H1 (cell line): ENCODE data around the gene VWA1. TPM values are rescaled to one million over a fixed set of nuclear protein-coding genes. Genes with fewer than 3 reads are reported as not detected.

Experiments used
- CTCF ChIA-PET: fragments of 300-600 bp; sonication (Branson Sonifier 250); formaldehyde crosslinking; loops from one replicate; lab custom pipeline; 2021; ENCODE audit not compliant: partially characterized antibody; lab: Charles Lee
- POLR2A ChIA-PET: fragments of 300-600 bp; sonication (Branson Sonifier 250); formaldehyde crosslinking; loops from one replicate; lab custom pipeline; 2021; ENCODE audit warnings: inconsistent platforms; ENCODE audit not compliant: partially characterized antibody; lab: Charles Lee
- DNase-seq, 2 experiments: peaks; one replicate each; pipeline versions ENCODE4 v3.0.0 to v3.0.0-alpha.2; 2010 to 2022; ENCODE audit warnings: low spot score in 2 of 2, low read depth in 1 of 2, mixed read lengths in 1 of 2
- FAIRE-seq: peaks from 2 replicates; lab custom pipeline; 2011; peaks lifted over from hg19 to GRCh38; lab: Jason Lieb, UNC
- H2AFZ ChIP-seq: 2 replicates; pipeline ENCODE4 v1.8.1; 2012; ENCODE audit warnings: low read length, inconsistent platforms
- H2AK5ac ChIP-seq: 2 replicates; pipeline ENCODE4 v1.6.1; 2013; ENCODE audit warnings: low read depth, low read length
- H2BK120ac ChIP-seq: replicated peaks from 2 replicates; pipeline ENCODE3; 2013; ENCODE audit warnings: low read depth, low read length, inconsistent platforms
- H2BK12ac ChIP-seq: 2 replicates; pipeline ENCODE4 v1.6.1; 2013; ENCODE audit warnings: low read depth, low read length
- H2BK15ac ChIP-seq: 2 replicates; pipeline ENCODE4 v1.6.1; 2013; ENCODE audit warnings: low read length
- H2BK20ac ChIP-seq: 2 replicates; pipeline ENCODE4 v1.6.1; 2013; ENCODE audit warnings: low read length
- H2BK5ac ChIP-seq: 2 replicates; pipeline ENCODE4 v1.6.1; 2013; ENCODE audit warnings: low read depth, low read length
- H3K14ac ChIP-seq: 2 replicates; pipeline ENCODE4 v1.6.1; 2013; ENCODE audit warnings: inconsistent platforms; ENCODE audit not compliant: insufficient read length
- H3K18ac ChIP-seq: 2 replicates; pipeline ENCODE4 v1.6.1; 2013; ENCODE audit warnings: low read length; ENCODE audit errors: extremely low read depth
- H3K23ac ChIP-seq: 2 replicates; pipeline ENCODE4 v1.6.1; 2013; ENCODE audit warnings: inconsistent platforms; ENCODE audit not compliant: insufficient read length
- H3K23me2 ChIP-seq: 2 replicates; pipeline ENCODE4 v1.6.1; 2013; ENCODE audit warnings: low read depth, low read length
- H3K27ac ChIP-seq: 2 replicates; pipeline ENCODE4 v1.6.1; 2011; ENCODE audit warnings: low read depth, low read length, inconsistent platforms
- H3K27me3 ChIP-seq, 4 experiments: replicated peaks in 1 of 4; 1 replicate in 1 of 4; 2 replicates in 3 of 4; pipeline versions ENCODE4 v1.6.1 to v1.8.1; 2011 to 2013; ENCODE audit warnings: low read length in 3 of 4, mild to moderate bottlenecking in 3 of 4, inconsistent platforms in 2 of 4, mixed read lengths in 2 of 4, moderate library complexity in 1 of 4; ENCODE audit not compliant: control insufficient read depth in 3 of 4, insufficient read depth in 3 of 4; ENCODE audit errors: extremely low read depth in 1 of 4
- H3K36me3 ChIP-seq, 4 experiments: 2 replicates each; pipeline versions ENCODE4 v1.6.1 to v1.8.1; 2011 to 2013; ENCODE audit warnings: mild to moderate bottlenecking in 4 of 4, low read length in 3 of 4, moderate library complexity in 2 of 4, control low read depth in 1 of 4, inconsistent platforms in 1 of 4; ENCODE audit not compliant: insufficient read depth in 4 of 4, control insufficient read depth in 2 of 4
- H3K4ac ChIP-seq: replicated peaks from 2 replicates; pipeline ENCODE3; 2013; ENCODE audit warnings: low read length, low read depth, mixed read lengths, inconsistent platforms; ENCODE audit not compliant: insufficient read length
- H3K4me1 ChIP-seq, 4 experiments: replicated peaks in 1 of 4; 1 replicate in 1 of 4; 2 replicates in 3 of 4; pipeline versions ENCODE4 v1.6.1 to v1.8.1; 2011 to 2013; ENCODE audit warnings: low read length in 3 of 4, inconsistent platforms in 2 of 4, mixed read lengths in 1 of 4; ENCODE audit not compliant: insufficient read depth in 4 of 4, control insufficient read depth in 3 of 4
- H3K4me2 ChIP-seq, 2 experiments: 2 replicates each; pipeline versions ENCODE4 v1.6.1 to v1.8.1; 2011 to 2013; ENCODE audit warnings: low read depth in 2 of 2, low read length in 2 of 2, control low read depth in 1 of 2, inconsistent platforms in 1 of 2, mild to moderate bottlenecking in 1 of 2; ENCODE audit not compliant: insufficient read depth in 1 of 2
- H3K4me3 ChIP-seq, 4 experiments: fragments of 200-600, 300-600 bp in 1 of 4; sonication (generic), shearing (Covaris generic), sonication (Bioruptor Twin) in 1 of 4; 2 replicates each; pipeline versions ENCODE4 v1.5.1 to v1.8.1; 2011 to 2016; ENCODE audit warnings: low read length in 4 of 4, low read depth in 3 of 4, control low read depth in 2 of 4, inconsistent platforms in 2 of 4, mild to moderate bottlenecking in 2 of 4, mixed read lengths in 1 of 4, moderate library complexity in 1 of 4; ENCODE audit not compliant: insufficient read depth in 2 of 4; ENCODE audit errors: extremely low read depth in 1 of 4
- H3K56ac ChIP-seq: replicated peaks from 2 replicates; pipeline ENCODE3; 2013; ENCODE audit warnings: low read depth, mild to moderate bottlenecking, mixed read lengths, low read length, inconsistent platforms; ENCODE audit not compliant: insufficient read length
- H3K79me1 ChIP-seq: 2 replicates; pipeline ENCODE4 v1.6.1; 2013; ENCODE audit warnings: low read depth, low read length, control low read depth
- H3K79me2 ChIP-seq, 2 experiments: 2 replicates each; pipeline versions ENCODE4 v1.6.1 to v1.8.1; 2012 to 2013; ENCODE audit warnings: low read length in 2 of 2, mild to moderate bottlenecking in 2 of 2, inconsistent platforms in 1 of 2; ENCODE audit not compliant: insufficient read depth in 2 of 2, control insufficient read depth in 1 of 2
- H3K9ac ChIP-seq, 4 experiments: replicated peaks in 1 of 4; 1 replicate in 1 of 4; 2 replicates in 3 of 4; pipeline versions ENCODE4 v1.6.1 to v1.8.1; 2011 to 2013; ENCODE audit warnings: low read depth in 3 of 4, low read length in 3 of 4, control low read depth in 2 of 4, mild to moderate bottlenecking in 2 of 4, moderate library complexity in 2 of 4, inconsistent platforms in 1 of 4; ENCODE audit errors: extremely low read depth in 1 of 4
- H3K9me3 ChIP-seq, 2 experiments: 2 replicates each; pipeline versions ENCODE4 v1.6.1 to v1.8.1; 2012 to 2013; ENCODE audit warnings: mild to moderate bottlenecking in 2 of 2, moderate library complexity in 2 of 2, control low read depth in 1 of 2, inconsistent platforms in 1 of 2, low read depth in 1 of 2, low read length in 1 of 2, mixed read lengths in 1 of 2; ENCODE audit not compliant: insufficient read depth in 2 of 2
- H4K20me1 ChIP-seq, 2 experiments: replicated peaks in 1 of 2; 2 replicates each; pipeline versions ENCODE3 to v1.8.1; 2011 to 2013; ENCODE audit warnings: inconsistent platforms in 2 of 2, low read length in 2 of 2, mild to moderate bottlenecking in 1 of 2; ENCODE audit not compliant: insufficient read depth in 2 of 2, control insufficient read depth in 1 of 2
- H4K5ac ChIP-seq: 2 replicates; pipeline ENCODE4 v1.6.1; 2013; ENCODE audit warnings: low read length, low read depth, mixed read lengths, inconsistent platforms; ENCODE audit not compliant: insufficient read length
- H4K8ac ChIP-seq: 2 replicates; pipeline ENCODE4 v1.8.0; 2013; ENCODE audit warnings: mild to moderate bottlenecking, moderate library complexity, low read length, inconsistent platforms; ENCODE audit not compliant: insufficient read depth; ENCODE audit errors: extremely low read depth
- H4K91ac ChIP-seq: replicated peaks from 2 replicates; pipeline ENCODE3; 2013; ENCODE audit warnings: low read length, mixed read lengths, inconsistent platforms; ENCODE audit not compliant: insufficient read length
- CHD2 ChIP-seq: IDR thresholded peaks from 2 replicates; pipeline ENCODE4 v1.6.1; 2012; ENCODE audit warnings: low read length, improper control_type of control experiment
- KDM1A ChIP-seq: fragments of 200-600, 300-600 bp; sonication (generic); IDR thresholded peaks from 2 replicates; pipeline ENCODE4 v1.7.1; 2016; ENCODE audit warnings: mild to moderate bottlenecking, low read length, borderline replicate concordance
- WGBS, 2 experiments: shearing (Covaris generic) in 1 of 2; methylation state at CpG; one replicate each; pipeline versions ENCODE4 v1.1.6 to v1.1.7; 2013 to 2015; ENCODE audit warnings: low lambda C conversion rate in 2 of 2, mixed read lengths in 2 of 2, inconsistent platforms in 1 of 2, low coverage in 1 of 2, missing lambda C conversion rate in 1 of 2; ENCODE audit not compliant: insufficient replicate concordance in 2 of 2, insufficient coverage in 1 of 2, insufficient read length in 1 of 2; ENCODE audit errors: extremely low coverage in 1 of 2, missing lambda C conversion rate in 1 of 2; 5-methylcytosine and 5-hydroxymethylcytosine counted together
- polyA plus RNA-seq, 7 experiments: library from polyadenylated mRNA; depleted of rRNA in 3 of 7; stranded (reverse) in 5 of 7; unstranded in 2 of 7; fragments of >200 nt in 5 of 7; fragments of 200-250 nt in 2 of 7; gene quantifications; 1 replicate in 5 of 7; 2 replicates in 1 of 7; 4 replicates in 1 of 7; pipeline versions ENCODE4 v1.2.1 to v1.2.3, GENCODE V29; 2011 to 2013; ENCODE audit warnings: missing spikeins in 2 of 7, mixed read lengths in 2 of 7
- total RNA-seq: library from RNA; stranded (reverse); fragmentation: NEBNext Ultra II Directional; extraction: Animal tissue kit (Norgen Biotek cat#: 25700); gene quantifications from 2 replicates; pipeline ENCODE4 v1.2.1, GENCODE V29; 2021

The VWA1 gene
- total and polyA plus RNA-seq, 2 of the 8 experiments (the other 6 are each of a cell fraction or from before 2014, with no cell fraction given): 16.0 to 36.6 TPM

DNA sequence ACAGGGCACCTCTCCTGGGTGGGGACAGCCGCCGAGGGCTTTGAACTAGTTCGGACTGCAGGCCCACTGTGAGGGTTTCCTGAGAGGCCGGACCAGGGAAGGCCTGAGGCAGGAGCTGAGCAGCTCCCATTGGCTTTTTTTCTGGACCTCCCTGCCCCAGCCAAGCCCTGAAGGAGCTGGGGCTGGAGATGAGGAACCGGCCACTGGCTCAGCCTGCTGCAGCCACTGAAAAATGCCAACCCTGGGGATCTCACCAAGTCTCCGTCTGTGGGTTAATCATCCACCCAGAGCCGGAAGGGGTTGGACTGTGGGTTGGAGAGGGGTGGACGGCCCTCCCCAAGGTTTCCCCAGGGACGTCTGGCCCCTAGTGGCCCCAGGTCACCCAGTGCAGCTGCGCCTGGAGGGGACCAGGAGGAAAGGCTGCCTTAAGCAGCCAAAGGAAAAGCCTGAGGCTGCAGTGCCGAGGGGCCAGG, 2.5 kb downstream of the VWA1 start:
- H4K5ac ChIP-seq: no peak overlapping the region
- H3K4me1 ChIP-seq: peaks cover 0 to 31% (median 28%) of the 10 kb centered on the region in 4 experiments; a peak in 6 of 7 replicates
- no peaks in the 10 kb centered on the region for H3K9me3 ChIP-seq
- H3K14ac ChIP-seq: no peak overlapping the region
- H3K18ac ChIP-seq: no peak overlapping the region
- H3K27me3 ChIP-seq: peaks cover 0 to 3% (median 0%) of the 10 kb centered on the region in 4 experiments; a peak in 2 of 7 replicates
- no peak overlapping the region for H2BK20ac ChIP-seq
- no peak overlapping the region for H2BK5ac ChIP-seq
- no peak overlapping the region for H2BK12ac ChIP-seq
- H2AFZ ChIP-seq: no peak overlapping the region
- POLR2A ChIA-PET: interaction anchor here (0.6 to 22.9 kb wide), 10 partner anchors 9 to 92 kb away, joined by 3 to 515 read pairs (median 4); partner anchors contain the start of genes ANKRD65, CCNL2, DVL1 and MRPL20
- H4K91ac ChIP-seq: no peak overlapping the region
- no peak overlapping the region for H4K8ac ChIP-seq
- peaks cover 18% of the 10 kb centered on the region; the same call in 1 of the 2 replicates for H3K23me2 ChIP-seq
- no peak overlapping the region for H2BK120ac ChIP-seq
- peaks cover 0 to 7% (median 0%) of the 10 kb centered on the region in 4 experiments; a peak in 1 of 8 replicates for H3K36me3 ChIP-seq
- no peak overlapping the region for H3K56ac ChIP-seq
- H3K4me2 ChIP-seq: no peak overlapping the region
- H2BK15ac ChIP-seq: no peak overlapping the region
- CTCF ChIA-PET: interaction anchor here (0.6 to 4.3 kb wide), 11 partner anchors 8 to 609 kb away, joined by 3 to 36 read pairs (median 5); partner anchors contain the start of genes ATAD3C and CCNL2
- WGBS, 2 experiments: 80% methylated on average over 11 of the region's 11 CpGs; no CpG with 5 or more reads in 1 of the 2 experiments
- FAIRE-seq (no peak), DNase-seq (no peak)
- H3K4me3 ChIP-seq: no peak overlapping the region
- no peaks in the 10 kb centered on the region for H3K79me1 ChIP-seq
- no peak overlapping the region for H3K23ac ChIP-seq
- TF ChIP-seq KDM1A (no peak), CHD2 (no peak)
- H3K4ac ChIP-seq: no peak overlapping the region
- 0 out of 2 replicates have a peak overlapping the region, but pooled peaks have one; percentile 5 for H2AK5ac ChIP-seq
- no peak overlapping the region for H3K9ac ChIP-seq
- peaks cover 0 to 8% of the 10 kb centered on the region in 2 experiments; a peak in 1 of 4 replicates for H3K79me2 ChIP-seq
- peaks cover 4 to 7% of the 10 kb centered on the region in 2 experiments for H4K20me1 ChIP-seq
- H3K27ac ChIP-seq: no peak overlapping the region
